GM21737 (cell line): Measurements from ENCODE around the gene KDM8.

Experiments
- ATAC-seq: cut with Tn5 transposase; IDR thresholded peaks from one replicate; pipeline ENCODE4 v1.9.1; 2021; ENCODE audit warnings: mild to moderate bottlenecking, moderate library complexity; ENCODE audit not compliant: unreplicated experiment

The KDM8 gene

DNA sequence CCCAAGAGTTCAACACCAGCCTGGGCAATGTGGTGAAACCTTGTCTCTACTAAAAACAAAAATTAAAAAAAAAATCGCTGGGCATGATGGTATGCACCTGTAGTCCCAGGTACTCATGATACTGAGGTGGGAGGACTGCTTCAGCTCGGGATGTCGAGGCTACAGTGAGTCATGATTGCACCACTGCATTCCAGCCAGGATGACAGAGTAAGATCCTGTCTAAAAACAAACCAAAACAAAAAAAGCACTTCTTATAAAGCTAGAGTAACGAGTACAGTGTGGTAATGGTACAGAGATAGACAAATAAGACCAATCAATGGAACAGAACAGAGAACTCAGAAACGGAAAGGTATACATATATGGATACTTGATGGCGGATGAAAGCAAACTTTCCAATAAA, 60.8 kb downstream of the KDM8 start:
- no peak for ATAC-seq

DNA sequence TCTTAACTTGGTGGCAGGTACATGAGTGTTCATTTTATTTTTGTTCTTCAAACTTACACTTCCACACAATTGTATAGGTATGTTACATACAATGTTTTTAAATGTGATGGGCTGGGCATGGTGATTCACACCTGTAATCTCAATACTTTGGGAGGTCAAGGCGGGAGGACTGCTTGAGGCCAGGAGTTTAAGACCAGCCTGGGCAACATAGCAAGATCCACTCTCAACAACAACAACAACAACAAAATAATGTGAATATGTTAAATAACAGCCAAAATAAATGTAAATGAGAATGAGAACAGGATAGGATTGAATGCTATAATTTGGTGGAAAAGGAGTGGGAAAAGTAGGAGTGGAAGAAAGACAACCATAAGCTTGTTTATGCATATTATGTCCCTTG, 62.7 kb downstream of the KDM8 start:
- ATAC-seq: no peak

DNA sequence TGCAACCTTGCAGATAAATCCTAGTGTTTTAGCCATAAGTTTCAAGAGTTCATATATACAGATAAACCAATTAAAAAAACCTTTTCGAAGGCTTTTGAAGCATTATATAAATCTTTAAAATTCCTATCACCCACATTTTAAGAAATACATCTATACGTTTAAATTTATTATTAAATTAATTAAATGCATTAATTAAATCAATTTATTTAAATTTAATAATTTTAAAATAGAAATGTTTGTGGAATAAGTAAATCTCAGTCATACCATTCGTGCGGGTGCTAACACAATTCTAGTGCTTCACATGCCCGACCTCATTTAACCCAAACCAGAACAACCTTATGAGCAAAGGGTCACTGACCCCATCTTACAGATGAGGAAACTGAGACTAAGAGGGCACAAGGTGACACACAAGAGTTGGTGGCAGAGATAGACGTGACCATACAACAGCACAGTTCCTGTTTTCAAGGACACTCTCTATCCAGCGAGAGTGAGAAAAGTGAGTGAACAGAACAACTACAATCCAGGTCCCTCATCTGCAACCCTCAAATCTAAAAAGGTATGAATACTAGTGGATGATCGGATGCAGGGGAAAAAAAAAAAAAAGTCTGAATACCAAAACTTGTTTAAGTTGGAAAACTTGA, 63.8 kb downstream of the KDM8 start:
- ATAC-seq: no peak

DNA sequence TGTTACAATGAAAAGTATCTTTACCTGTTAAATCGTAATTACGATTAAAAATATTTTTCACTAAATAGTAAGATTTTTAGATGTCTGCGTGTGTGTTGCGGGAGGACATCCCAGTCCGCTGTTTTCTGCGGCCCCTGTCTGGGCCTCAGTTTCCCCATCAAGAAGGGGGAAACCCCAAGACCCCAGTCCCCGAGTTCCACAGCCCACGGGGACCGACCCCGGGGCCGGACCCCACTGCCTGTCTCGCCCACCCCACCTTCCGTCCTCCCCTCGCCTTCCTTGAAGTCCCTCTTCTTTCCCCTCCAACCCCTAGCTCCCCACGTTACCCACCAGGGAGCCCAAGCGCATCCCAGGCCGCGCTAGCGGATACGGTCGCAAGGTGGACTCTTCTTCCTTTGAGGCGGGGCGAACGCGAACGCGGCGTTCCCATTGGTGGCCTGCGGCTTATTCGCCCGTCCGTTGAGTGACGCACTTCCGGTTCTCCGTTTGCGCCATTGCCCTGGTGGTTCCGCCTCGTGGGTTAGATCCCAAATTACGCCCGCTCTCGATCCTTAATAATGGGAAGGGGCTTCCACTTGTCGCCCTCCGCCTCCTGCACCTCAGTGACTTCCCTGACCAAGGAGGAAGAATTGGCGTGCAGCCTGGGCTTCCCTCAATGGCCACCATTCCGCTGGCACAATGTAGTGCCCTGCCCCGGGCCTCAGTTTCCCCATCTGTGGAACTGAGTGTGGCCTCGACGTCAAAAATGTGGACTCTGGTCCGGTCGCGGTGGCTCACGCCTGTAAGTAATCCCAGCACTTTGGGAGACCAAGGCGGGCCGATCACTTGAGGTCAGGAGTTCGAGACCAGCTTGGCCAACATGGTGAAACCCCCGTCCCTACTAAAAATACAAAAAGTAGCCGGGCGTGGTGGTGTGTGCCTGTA, 65.3 kb downstream of the KDM8 start, which contains the start of gene NSMCE1:
Gene NSMCE1 (minus strand): TSS at position 397 of the 924 bp plus-strand sequence. CDS start 11,202 bp downstream, outside the sequence.
- peak; percentile 92 for ATAC-seq

DNA sequence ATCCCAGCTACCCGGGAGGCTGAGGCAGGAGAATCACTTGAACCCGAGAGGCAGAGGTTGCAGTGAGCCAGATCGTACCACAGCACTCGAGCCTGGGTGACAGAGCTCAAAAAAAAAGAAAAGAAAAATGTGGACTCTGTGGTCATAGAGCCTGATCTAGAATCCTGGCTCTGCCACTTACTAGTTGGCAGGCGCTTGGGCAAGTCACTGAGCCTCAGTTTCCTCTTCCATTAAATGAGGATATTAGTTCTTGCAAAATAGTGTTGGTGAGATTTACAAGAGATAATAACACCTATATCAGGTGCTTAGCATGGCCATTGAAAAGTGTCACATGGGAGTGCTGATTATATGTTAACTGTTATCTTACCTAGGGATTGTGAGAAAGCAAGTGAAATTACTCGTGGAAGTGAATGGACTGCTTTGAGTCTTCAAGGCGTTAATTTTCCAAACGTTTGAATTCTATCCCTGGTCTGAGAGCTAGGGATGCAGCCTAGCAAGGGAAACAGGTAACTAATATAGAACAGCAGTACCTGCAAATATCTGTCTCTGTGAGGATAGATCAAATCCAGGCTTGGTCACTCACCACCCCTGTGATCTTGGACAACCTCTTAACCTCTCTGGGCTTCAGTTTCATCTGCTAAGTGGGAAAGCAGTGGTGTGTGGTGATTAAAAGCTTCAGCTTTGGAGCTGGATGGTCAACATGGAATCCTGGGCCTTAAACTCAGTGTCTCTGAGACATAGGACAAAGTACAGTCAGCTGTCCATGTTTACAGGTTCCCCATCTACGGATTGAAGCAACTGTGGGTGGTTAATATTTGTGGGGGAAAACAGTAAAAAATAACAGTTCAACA, 66.2 kb downstream of the KDM8 start:
- no peak for ATAC-seq

DNA sequence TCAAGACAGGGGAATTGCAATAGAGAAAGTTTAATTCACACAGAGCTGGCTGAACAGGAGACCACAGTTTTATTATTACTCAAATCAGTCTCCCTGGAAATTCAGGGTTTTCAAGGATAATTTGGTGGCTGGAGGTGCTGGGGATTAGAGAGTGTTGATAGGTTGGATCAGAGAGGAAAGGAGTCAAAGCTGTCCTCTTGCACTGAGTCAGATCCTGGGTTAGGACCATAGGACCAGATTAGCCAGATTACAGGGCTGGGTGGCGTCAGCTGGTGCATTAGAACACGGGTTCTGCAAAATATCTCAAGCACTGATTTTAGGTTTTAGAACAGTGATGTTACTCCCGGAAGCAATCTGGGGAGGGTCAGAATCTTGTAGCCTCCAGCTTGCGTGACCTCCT, 67.0 kb downstream of the KDM8 start:
- no peak for ATAC-seq
